Pericardium fibroblast (primary cell): Measurements from ENCODE around the gene WDFY2. TPM values are rescaled to one million over a fixed set of nuclear protein-coding genes. Genes with fewer than 3 reads are reported as not detected.

Source experiments
- total RNA-seq: library from RNA; depleted of rRNA; stranded (reverse); fragments of >200 nt; gene quantifications from 2 replicates; pipeline ENCODE4 v1.2.3, GENCODE V29; 2015

The WDFY2 gene
- total RNA-seq, result 2.6 and 6.1 TPM in 2 replicates

GRCh38 chr13:51583875-51584730 is at the start of gene WDFY2:
WDFY2 (plus strand) TSS chr13:51584462; CDS start chr13:51584688, 226 bp downstream.

GRCh38 chr13:51803422-51804294 is 219.4 kb downstream of the WDFY2 start, which contains the start of gene DHRS12:
DHRS12 (minus strand) TSS chr13:51804163; CDS start chr13:51799659, 4,504 bp downstream.

Other genes with a start within 250 kb of the WDFY2 start
- not detected in 2 replicates for gene SERPINE3, start 244.8 kb upstream of the WDFY2 start, total RNA-seq
- gene INTS6, start 131.4 kb upstream of the WDFY2 start, total RNA-seq, result 16.9 and 18.5 TPM in 2 replicates
- gene DHRS12, start 219.7 kb downstream of the WDFY2 start, total RNA-seq, result 5.7 and 6.1 TPM in 2 replicates